ENCODE results near the gene FSTL4.

- TF ChIP-seq CTCF (IDR thresholded peaks at IDR 0.05) (no peak), POLR2A (IDR thresholded peaks at IDR 0.05) (no peak)
Observed at GRCh38 chr5:133372293-133372937, 239.9 kb downstream of the FSTL4 start.

Measured in Peyer's patch (tissue), 4 donors.